ENCODE measurements around the gene VSNL1.

VSNL1 gene

GRCh38 chr2:17539611-17540092, 844 bp upstream of the VSNL1 start:
- peak overlapping the region in 1 of 2 experiments; percentile 51 for H3K14ac ChIP-seq (ENCODE audit: low read length in 2 of 2)
- DNase-seq: peak; percentile 65
- H3K9me3 ChIP-seq (ENCODE audit: control insufficient read depth, low read length): no peaks in the 10 kb centered on the region
- peaks cover 11% of the 10 kb centered on the region for H3K4me1 ChIP-seq (ENCODE audit: control insufficient read depth, insufficient read depth, low read depth, low read length)
- H3K27me3 ChIP-seq (ENCODE audit: control insufficient read depth in 1 of 2, insufficient read depth in 1 of 2, low read length in 2 of 2): peaks cover 4 to 50% of the 10 kb centered on the region in 2 experiments
- H3K23ac ChIP-seq (ENCODE audit: low read length in 2 of 2): no peak overlapping the region
- no peak overlapping the region for H2BK5ac ChIP-seq (ENCODE audit: low read depth, low read length, poor library complexity, severe bottlenecking)
- H3K9ac ChIP-seq (ENCODE audit: low read length): peak overlapping the region; percentile 63
- H4K91ac ChIP-seq (ENCODE audit: low read length): no peak overlapping the region
- peak overlapping the region; percentile 95 for H2AFZ ChIP-seq (ENCODE audit: low read depth, low read length)
- H4K8ac ChIP-seq (ENCODE audit: low read length): peak overlapping the region; percentile 79
- peaks cover 8% of the 10 kb centered on the region for H3K79me1 ChIP-seq (replicated peaks; ENCODE audit: low read length, poor library complexity, severe bottlenecking)
- peak overlapping the region; percentile 74 to 77 for H3K4me3 ChIP-seq (ENCODE audit: insufficient read depth in 1 of 2, low read depth in 1 of 2, low read length in 2 of 2)
- H2BK15ac ChIP-seq (ENCODE audit: low read depth, poor library complexity, severe bottlenecking): peak overlapping the region; percentile 80
- peak overlapping the region; percentile 62 for H2AK5ac ChIP-seq (ENCODE audit: low read length, severe bottlenecking)
- 5% methylated on average over 13 of the region's 13 CpGs for WGBS
- H2BK12ac ChIP-seq (ENCODE audit: low read length in 2 of 2): no peak overlapping the region
- peak overlapping the region; percentile 68 to 85 for H3K18ac ChIP-seq (ENCODE audit: low read depth in 1 of 2, low read length in 2 of 2)
- H3K27ac ChIP-seq (ENCODE audit: low read length, poor library complexity, severe bottlenecking): peak overlapping the region; percentile 89
- no peak overlapping the region for H2BK120ac ChIP-seq (ENCODE audit: low read depth, low read length)
- peak overlapping the region; percentile 20 to 55 for H3K4ac ChIP-seq (ENCODE audit: low read depth in 1 of 2, low read length in 2 of 2)
- H3K4me2 ChIP-seq (ENCODE audit: low read length, poor library complexity, severe bottlenecking): peak overlapping the region; percentile 96
- H3K36me3 ChIP-seq (ENCODE audit: control insufficient read depth in 1 of 2, insufficient read depth in 2 of 2, low read depth in 1 of 2, low read length in 2 of 2): no peaks in the 10 kb centered on the region

- no peak overlapping the region for H2BK5ac ChIP-seq (ENCODE audit: low read depth, low read length, poor library complexity, severe bottlenecking)
- DNase-seq: no peak
- peaks cover 8% of the 10 kb centered on the region for H3K79me1 ChIP-seq (replicated peaks; ENCODE audit: low read length, poor library complexity, severe bottlenecking)
- H3K9me3 ChIP-seq (ENCODE audit: control insufficient read depth, low read length): no peaks in the 10 kb centered on the region
- H4K8ac ChIP-seq (ENCODE audit: low read length): no peak overlapping the region
- H3K4me2 ChIP-seq (ENCODE audit: low read length, poor library complexity, severe bottlenecking): peak overlapping the region; percentile 96
- H2BK12ac ChIP-seq (ENCODE audit: low read length in 2 of 2): no peak overlapping the region
- peak overlapping the region; percentile 74 to 77 for H3K4me3 ChIP-seq (ENCODE audit: insufficient read depth in 1 of 2, low read depth in 1 of 2, low read length in 2 of 2)
- H3K27ac ChIP-seq (ENCODE audit: low read length, poor library complexity, severe bottlenecking): peak overlapping the region; percentile 64
- peaks cover 4 to 46% of the 10 kb centered on the region in 2 experiments for H3K27me3 ChIP-seq (ENCODE audit: control insufficient read depth in 1 of 2, insufficient read depth in 1 of 2, low read length in 2 of 2)
- no peak overlapping the region for H2AK5ac ChIP-seq (ENCODE audit: low read length, severe bottlenecking)
- H3K14ac ChIP-seq (ENCODE audit: low read length in 2 of 2): no peak overlapping the region
- peak overlapping the region; percentile 63 for H3K9ac ChIP-seq (ENCODE audit: low read length)
- no peak overlapping the region for H2BK120ac ChIP-seq (ENCODE audit: low read depth, low read length)
- no peak overlapping the region for H2BK15ac ChIP-seq (ENCODE audit: low read depth, poor library complexity, severe bottlenecking)
- H3K18ac ChIP-seq (ENCODE audit: low read depth in 1 of 2, low read length in 2 of 2): no peak overlapping the region
- H3K4me1 ChIP-seq (ENCODE audit: control insufficient read depth, insufficient read depth, low read depth, low read length): peaks cover 11% of the 10 kb centered on the region
- WGBS: 2% methylated on average over 18 of the region's 21 CpGs
- H3K36me3 ChIP-seq (ENCODE audit: control insufficient read depth in 1 of 2, insufficient read depth in 2 of 2, low read depth in 1 of 2, low read length in 2 of 2): no peaks in the 10 kb centered on the region
- no peak overlapping the region for H4K91ac ChIP-seq (ENCODE audit: low read length)
- H3K23ac ChIP-seq (ENCODE audit: low read length in 2 of 2): no peak overlapping the region
- H2AFZ ChIP-seq (ENCODE audit: low read depth, low read length): no peak overlapping the region
- H3K4ac ChIP-seq (ENCODE audit: low read depth in 1 of 2, low read length in 2 of 2): no peak overlapping the region
Measured at GRCh38 chr2:17540813-17541530, 476 bp downstream of the VSNL1 start.

GRCh38 chr2:17541531-17541950, 1.0 kb downstream of the VSNL1 start:
- H3K23ac ChIP-seq (ENCODE audit: low read length in 2 of 2): no peak overlapping the region
- peak overlapping the region in 1 of 2 experiments; percentile 77 for H3K4me3 ChIP-seq (ENCODE audit: insufficient read depth in 1 of 2, low read depth in 1 of 2, low read length in 2 of 2)
- H2BK5ac ChIP-seq (ENCODE audit: low read depth, low read length, poor library complexity, severe bottlenecking): no peak overlapping the region
- H3K9ac ChIP-seq (ENCODE audit: low read length): no peak overlapping the region
- H4K91ac ChIP-seq (ENCODE audit: low read length): no peak overlapping the region
- no peak overlapping the region for H2BK12ac ChIP-seq (ENCODE audit: low read length in 2 of 2)
- H3K4me1 ChIP-seq (ENCODE audit: control insufficient read depth, insufficient read depth, low read depth, low read length): peaks cover 11% of the 10 kb centered on the region
- no peak overlapping the region for H2BK15ac ChIP-seq (ENCODE audit: low read depth, poor library complexity, severe bottlenecking)
- no peak overlapping the region for H4K8ac ChIP-seq (ENCODE audit: low read length)
- H3K18ac ChIP-seq (ENCODE audit: low read depth in 1 of 2, low read length in 2 of 2): no peak overlapping the region
- H3K27ac ChIP-seq (ENCODE audit: low read length, poor library complexity, severe bottlenecking): no peak overlapping the region
- H2AFZ ChIP-seq (ENCODE audit: low read depth, low read length): no peak overlapping the region
- peak overlapping the region; percentile 96 for H3K4me2 ChIP-seq (ENCODE audit: low read length, poor library complexity, severe bottlenecking)
- H2BK120ac ChIP-seq (ENCODE audit: low read depth, low read length): no peak overlapping the region
- H3K79me1 ChIP-seq (replicated peaks; ENCODE audit: low read length, poor library complexity, severe bottlenecking): peaks cover 8% of the 10 kb centered on the region
- no peaks in the 10 kb centered on the region for H3K9me3 ChIP-seq (ENCODE audit: control insufficient read depth, low read length)
- WGBS: 2% methylated on average over 12 of the region's 12 CpGs
- no peaks in the 10 kb centered on the region for H3K36me3 ChIP-seq (ENCODE audit: control insufficient read depth in 1 of 2, insufficient read depth in 2 of 2, low read depth in 1 of 2, low read length in 2 of 2)
- H2AK5ac ChIP-seq (ENCODE audit: low read length, severe bottlenecking): no peak overlapping the region
- no peak for DNase-seq
- no peak overlapping the region for H3K4ac ChIP-seq (ENCODE audit: low read depth in 1 of 2, low read length in 2 of 2)
- no peak overlapping the region for H3K14ac ChIP-seq (ENCODE audit: low read length in 2 of 2)
- H3K27me3 ChIP-seq (ENCODE audit: control insufficient read depth in 1 of 2, insufficient read depth in 1 of 2, low read length in 2 of 2): peaks cover 4 to 46% of the 10 kb centered on the region in 2 experiments

GRCh38 chr2:17542471-17542870, 2.0 kb downstream of the VSNL1 start:
- no peak overlapping the region for H3K18ac ChIP-seq (ENCODE audit: low read depth in 1 of 2, low read length in 2 of 2)
- 78% methylated on average over 1 of the region's 2 CpGs for WGBS
- peaks cover 8% of the 10 kb centered on the region for H3K79me1 ChIP-seq (replicated peaks; ENCODE audit: low read length, poor library complexity, severe bottlenecking)
- H2BK15ac ChIP-seq (ENCODE audit: low read depth, poor library complexity, severe bottlenecking): no peak overlapping the region
- H2AFZ ChIP-seq (ENCODE audit: low read depth, low read length): no peak overlapping the region
- H2AK5ac ChIP-seq (ENCODE audit: low read length, severe bottlenecking): no peak overlapping the region
- no peak overlapping the region for H3K14ac ChIP-seq (ENCODE audit: low read length in 2 of 2)
- H3K4me3 ChIP-seq (ENCODE audit: insufficient read depth in 1 of 2, low read depth in 1 of 2, low read length in 2 of 2): no peak overlapping the region
- peaks cover 11% of the 10 kb centered on the region for H3K4me1 ChIP-seq (ENCODE audit: control insufficient read depth, insufficient read depth, low read depth, low read length)
- H3K9ac ChIP-seq (ENCODE audit: low read length): no peak overlapping the region
- H2BK120ac ChIP-seq (ENCODE audit: low read depth, low read length): no peak overlapping the region
- H4K8ac ChIP-seq (ENCODE audit: low read length): no peak overlapping the region
- no peaks in the 10 kb centered on the region for H3K36me3 ChIP-seq (ENCODE audit: control insufficient read depth in 1 of 2, insufficient read depth in 2 of 2, low read depth in 1 of 2, low read length in 2 of 2)
- no peak overlapping the region for H3K4me2 ChIP-seq (ENCODE audit: low read length, poor library complexity, severe bottlenecking)
- H3K9me3 ChIP-seq (ENCODE audit: control insufficient read depth, low read length): no peaks in the 10 kb centered on the region
- no peak overlapping the region for H4K91ac ChIP-seq (ENCODE audit: low read length)
- no peak overlapping the region for H2BK5ac ChIP-seq (ENCODE audit: low read depth, low read length, poor library complexity, severe bottlenecking)
- no peak overlapping the region for H2BK12ac ChIP-seq (ENCODE audit: low read length in 2 of 2)
- H3K23ac ChIP-seq (ENCODE audit: low read length in 2 of 2): no peak overlapping the region
- no peak overlapping the region for H3K4ac ChIP-seq (ENCODE audit: low read depth in 1 of 2, low read length in 2 of 2)
- peaks cover 4 to 46% of the 10 kb centered on the region in 2 experiments for H3K27me3 ChIP-seq (ENCODE audit: control insufficient read depth in 1 of 2, insufficient read depth in 1 of 2, low read length in 2 of 2)
- DNase-seq: no peak
- H3K27ac ChIP-seq (ENCODE audit: low read length, poor library complexity, severe bottlenecking): no peak overlapping the region

All from mesenchymal stem cell (in vitro differentiated cells and primary cell).